ENCODE data around the gene LMO7. TPM values are rescaled to one million over a fixed set of nuclear protein-coding genes. Genes with fewer than 3 reads are reported as not detected.

Gene LMO7
- total RNA-seq, 6 experiments from 2014 or later = 682 to 843 (median 813) TPM

- H3K36me3 Mint-ChIP-seq (ENCODE audit: low read depth) = peaks cover 83% of the 10 kb centered on the region
- no peak for TF ChIP-seq CTCF (IDR thresholded peaks at IDR 0.05)
- H3K9me3 Mint-ChIP-seq = no peaks in the 10 kb centered on the region
- H3K27me3 Mint-ChIP-seq (ENCODE audit: insufficient read depth) = peaks cover 3% of the 10 kb centered on the region; the same call in 1 of the 2 replicates
- peak overlapping the region; percentile 10; the same call in 1 of the 2 replicates for H3K4me3 Mint-ChIP-seq
- H3K4me1 Mint-ChIP-seq (ENCODE audit: low read depth) = peaks cover 91% of the 10 kb centered on the region
- DNase-seq = no peak
- peak overlapping the region; percentile 26; the same call in 1 of the 2 replicates for H3K27ac Mint-ChIP-seq
Measured at GRCh38 chr13:75645141-75645540, 9.0 kb downstream of the LMO7 start.

GRCh38 chr13:75647126-75647784 is 11.1 kb downstream of the LMO7 start:
- H3K9me3 Mint-ChIP-seq = no peaks in the 10 kb centered on the region
- peaks cover 4% of the 10 kb centered on the region for H3K27me3 Mint-ChIP-seq (ENCODE audit: insufficient read depth)
- no peak for TF ChIP-seq CTCF (IDR thresholded peaks at IDR 0.05)
- peak overlapping the region; percentile 72 for H3K4me3 Mint-ChIP-seq
- H3K4me1 Mint-ChIP-seq (ENCODE audit: low read depth) = peaks cover 90% of the 10 kb centered on the region
- peaks cover 74% of the 10 kb centered on the region for H3K36me3 Mint-ChIP-seq (ENCODE audit: low read depth)
- H3K27ac Mint-ChIP-seq = peak overlapping the region; percentile 80
- DNase-seq = no peak

- peaks cover 92% of the 10 kb centered on the region for H3K4me1 Mint-ChIP-seq (ENCODE audit: low read depth)
- no peak for DNase-seq
- H3K36me3 Mint-ChIP-seq (ENCODE audit: low read depth) = peaks cover 76% of the 10 kb centered on the region
- TF ChIP-seq CTCF (IDR thresholded peaks at IDR 0.05) = no peak
- peaks cover 6% of the 10 kb centered on the region for H3K27me3 Mint-ChIP-seq (ENCODE audit: insufficient read depth)
- peak overlapping the region; percentile 48 for H3K27ac Mint-ChIP-seq
- no peaks in the 10 kb centered on the region for H3K9me3 Mint-ChIP-seq
- H3K4me3 Mint-ChIP-seq = peak overlapping the region; percentile 48
Measured at GRCh38 chr13:75648446-75648845, 12.3 kb downstream of the LMO7 start.

GRCh38 chr13:75651013-75651412 is 14.9 kb downstream of the LMO7 start:
- H3K36me3 Mint-ChIP-seq (ENCODE audit: low read depth) = peaks cover 77% of the 10 kb centered on the region
- peaks cover 90% of the 10 kb centered on the region for H3K4me1 Mint-ChIP-seq (ENCODE audit: low read depth)
- no peaks in the 10 kb centered on the region for H3K9me3 Mint-ChIP-seq
- peaks cover 6% of the 10 kb centered on the region for H3K27me3 Mint-ChIP-seq (ENCODE audit: insufficient read depth)
- TF ChIP-seq CTCF (IDR thresholded peaks at IDR 0.05) = no peak
- H3K4me3 Mint-ChIP-seq = no peak overlapping the region
- H3K27ac Mint-ChIP-seq = no peak overlapping the region
- DNase-seq = no peak

GRCh38 chr13:75652726-75653125 is 16.6 kb downstream of the LMO7 start:
- peak overlapping the region; percentile 41 for H3K27ac Mint-ChIP-seq
- no peak for TF ChIP-seq CTCF (IDR thresholded peaks at IDR 0.05)
- no peaks in the 10 kb centered on the region for H3K9me3 Mint-ChIP-seq
- no peak for DNase-seq
- peaks cover 2% of the 10 kb centered on the region; the same call in 1 of the 2 replicates for H3K27me3 Mint-ChIP-seq (ENCODE audit: insufficient read depth)
- peaks cover 70% of the 10 kb centered on the region for H3K36me3 Mint-ChIP-seq (ENCODE audit: low read depth)
- peaks cover 90% of the 10 kb centered on the region for H3K4me1 Mint-ChIP-seq (ENCODE audit: low read depth)
- no peak overlapping the region; the same call in 1 of the 2 replicates for H3K4me3 Mint-ChIP-seq
